NCI-H2081 (cell line): ENCODE results near the gene PPP2R5D.

Experiments
- DNase-seq, 2 experiments: peaks; one replicate each; lab custom pipeline; 2025; lab: John Stamatoyannopoulos, UW

PPP2R5D gene

DNA sequence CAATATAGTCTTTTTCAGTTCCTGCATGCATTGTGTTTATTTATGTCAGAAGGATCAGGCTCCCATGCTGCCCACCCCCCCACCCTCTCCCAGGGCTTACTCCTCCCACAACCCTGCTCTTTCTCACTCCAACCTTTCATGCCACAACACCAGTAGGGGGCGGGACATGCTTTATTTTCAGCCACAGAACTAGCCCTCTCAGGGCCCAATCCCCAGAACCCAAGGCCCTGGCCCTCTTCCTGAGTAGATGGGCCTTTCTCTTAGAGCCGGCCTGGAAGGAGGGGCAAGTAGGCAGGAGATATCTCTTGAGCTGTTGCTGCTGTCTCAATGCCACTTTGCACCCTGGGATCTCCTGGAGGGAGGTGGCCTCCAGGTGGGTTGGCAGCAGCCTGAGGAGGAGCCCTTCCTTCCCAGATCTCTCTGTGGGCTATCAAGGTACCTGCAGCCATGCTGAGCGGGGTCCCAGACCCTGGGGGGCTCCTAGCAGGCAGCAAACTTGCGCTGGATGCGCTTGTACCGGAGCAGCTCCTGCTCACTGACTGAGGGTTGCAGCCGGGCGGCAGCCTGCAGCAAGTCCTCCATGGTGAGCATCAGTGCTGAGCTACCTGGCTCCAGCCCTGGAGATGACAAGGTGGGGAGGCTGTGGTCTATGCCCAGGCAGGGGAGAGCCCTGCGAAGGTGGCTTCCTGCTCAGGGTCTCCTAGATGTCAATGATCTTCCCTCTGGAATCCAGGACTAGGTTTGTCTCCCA is 20.3 kb upstream of the PPP2R5D start:
- DNase-seq, result peak in 1 of 2 experiments; percentile 17

GRCh38 chr6:42966571-42966970 is 17.8 kb upstream of the PPP2R5D start:
- DNase-seq, result no peak

DNA sequence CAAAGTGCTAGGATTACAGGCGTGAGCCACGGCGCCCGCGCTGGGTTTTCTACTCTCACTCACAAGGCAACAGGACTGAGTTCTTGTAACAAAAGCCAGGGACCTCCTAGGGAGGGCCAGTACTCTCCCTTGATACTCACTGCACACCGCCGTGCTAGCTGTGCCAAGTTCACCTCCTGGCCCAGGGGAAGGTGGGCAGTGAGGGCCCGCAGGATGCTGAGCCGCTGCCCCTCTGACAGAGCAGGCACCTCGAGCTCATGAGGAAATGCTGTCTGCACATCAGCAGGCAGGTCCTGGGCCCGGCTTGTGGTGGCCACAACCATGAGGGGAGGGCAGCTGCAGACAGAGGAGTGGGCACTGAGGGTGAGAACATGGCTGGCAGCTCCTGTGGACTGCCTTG is 17.1 kb upstream of the PPP2R5D start:
- DNase-seq, result no peak

GRCh38 chr6:42968126-42968701 is 16.2 kb upstream of the PPP2R5D start:
- DNase-seq, result no peak

DNA sequence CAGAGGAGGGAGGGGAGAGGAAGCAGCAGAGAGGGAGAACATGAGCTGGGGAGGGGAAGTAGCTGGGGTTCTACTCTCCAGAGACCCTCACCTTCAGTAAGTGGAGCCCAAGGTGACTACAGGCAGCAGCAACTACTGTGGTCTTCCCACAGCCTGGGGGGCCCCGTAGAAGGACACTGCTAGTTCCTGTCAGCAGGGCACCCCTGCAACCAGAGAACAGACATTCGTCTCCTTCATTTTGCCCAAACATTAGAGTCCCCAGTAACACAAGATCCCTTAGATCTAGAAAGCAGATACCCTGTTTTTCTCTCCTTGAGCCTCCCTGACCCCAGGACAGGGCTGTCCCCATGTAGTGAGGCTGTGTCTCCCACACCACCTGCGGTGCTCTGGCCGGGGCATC is 15.6 kb upstream of the PPP2R5D start:
- no peak for DNase-seq

GRCh38 chr6:42969431-42969830 is 14.9 kb upstream of the PPP2R5D start:
- DNase-seq, result no peak

DNA sequence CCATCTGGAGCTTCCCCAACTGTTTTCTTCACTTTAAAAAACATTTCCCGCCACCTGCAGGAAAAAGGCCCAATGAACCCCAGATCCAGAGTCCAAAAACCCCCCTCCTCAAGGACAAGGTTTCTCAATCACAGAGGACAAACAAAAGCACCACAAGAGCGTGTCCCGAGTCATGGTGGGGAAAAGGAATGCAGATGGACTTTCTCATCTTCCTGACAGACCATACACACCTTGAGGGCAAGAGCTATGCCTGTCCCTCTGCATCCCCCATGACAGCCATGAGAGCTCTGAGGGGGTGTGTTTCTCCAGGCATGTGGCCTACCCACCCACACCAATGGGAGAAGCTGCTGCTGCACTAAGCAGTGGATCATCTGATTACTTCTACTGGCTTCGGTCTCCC is 14.4 kb upstream of the PPP2R5D start:
- DNase-seq, result no peak

GRCh38 chr6:42970871-42971612 is 13.3 kb upstream of the PPP2R5D start:
- no peak for DNase-seq

DNA sequence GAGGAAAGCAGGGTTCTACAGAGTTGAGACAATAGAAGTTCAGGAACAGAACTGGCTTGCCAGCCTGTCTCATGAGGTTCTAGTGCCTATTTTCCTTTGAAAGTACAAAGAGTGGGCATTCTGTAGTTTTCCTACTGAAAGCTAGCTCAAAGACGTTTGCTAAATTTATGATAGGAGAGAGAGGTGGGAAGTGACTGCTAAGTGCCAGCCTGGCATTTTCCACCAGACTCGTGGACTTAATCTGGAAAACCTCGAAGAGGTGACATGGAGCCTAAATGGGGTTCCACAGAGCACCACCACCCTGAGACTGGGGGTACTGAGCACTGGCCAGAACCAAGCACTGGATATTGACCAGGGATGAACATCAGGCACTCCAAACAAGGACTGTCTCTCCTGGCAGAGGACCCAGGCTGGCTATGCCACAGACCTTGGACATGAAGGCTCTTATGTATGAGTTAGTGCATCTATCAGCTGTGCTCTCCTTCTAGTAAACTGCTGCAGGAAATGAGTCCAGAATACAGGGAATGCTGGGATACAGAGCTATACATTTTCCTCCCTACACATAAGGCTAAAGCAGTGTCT is 12.5 kb upstream of the PPP2R5D start:
- DNase-seq, result no peak

DNA sequence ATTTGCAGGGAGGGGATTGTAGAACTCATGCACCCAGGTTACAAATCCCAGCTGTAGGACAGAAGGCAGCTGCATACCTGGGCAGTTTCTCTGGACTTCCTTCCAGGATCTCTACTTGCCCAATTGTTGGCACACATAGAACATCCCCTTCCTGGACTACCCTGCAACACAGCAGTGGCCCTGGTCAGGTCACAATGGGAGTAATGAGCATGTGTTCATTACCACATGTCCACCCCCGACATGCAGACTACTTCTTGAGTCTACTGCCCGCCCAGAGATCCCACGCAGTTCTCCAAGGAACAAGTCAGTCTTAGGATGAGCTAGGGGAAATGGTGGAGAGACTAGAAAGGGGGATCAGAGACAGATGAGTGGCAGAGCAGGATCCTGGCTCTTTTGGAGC is 10.4 kb upstream of the PPP2R5D start:
- no peak for DNase-seq

DNA sequence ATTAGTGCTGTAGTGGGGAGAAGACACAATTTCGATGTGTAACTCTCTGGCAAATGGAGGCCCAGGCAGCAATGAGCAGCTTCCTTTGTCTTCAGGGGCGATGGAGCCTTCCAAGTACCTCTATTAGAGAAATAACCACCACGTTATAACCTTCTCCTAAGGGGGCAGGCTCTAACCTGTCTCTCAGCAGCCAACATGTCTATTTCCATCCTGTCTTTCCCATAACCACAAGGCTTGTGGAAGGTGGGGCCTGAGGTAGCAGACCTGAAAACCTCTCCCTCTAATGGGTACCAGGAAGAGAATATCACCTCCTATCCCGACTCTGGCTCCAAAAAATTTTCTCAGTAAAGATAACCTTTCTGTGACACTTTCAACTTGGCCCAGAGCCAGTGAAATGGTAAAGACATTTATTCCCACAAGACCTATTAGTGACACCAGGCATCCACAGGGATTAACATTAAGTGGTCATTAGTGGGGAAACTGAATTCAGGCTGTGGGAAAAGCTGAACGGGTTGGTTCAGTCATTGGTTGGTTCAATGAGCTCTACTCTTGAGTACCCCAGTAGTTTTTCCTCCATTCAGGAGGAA is 9.4 kb upstream of the PPP2R5D start:
- no peak for DNase-seq

DNA sequence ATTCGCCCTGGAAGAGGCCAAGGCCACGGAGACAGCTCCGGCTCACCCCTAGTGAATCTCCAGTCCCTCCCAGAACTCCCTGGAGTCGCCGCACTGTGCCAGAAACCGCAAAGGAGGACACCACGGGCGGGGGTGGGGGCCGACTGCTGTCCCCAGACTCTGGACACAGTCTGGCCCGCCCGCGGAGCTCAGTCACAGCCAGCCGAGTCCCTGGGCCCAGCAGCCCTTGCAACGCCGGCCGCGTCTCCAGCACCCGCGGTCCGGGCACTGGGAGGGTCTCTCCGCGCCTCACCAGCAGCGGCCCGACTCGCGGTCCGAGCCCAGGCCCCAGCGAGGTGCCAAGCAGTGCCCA is 5.9 kb upstream of the PPP2R5D start:
- DNase-seq, result peak in 1 of 2 experiments; percentile 8

DNA sequence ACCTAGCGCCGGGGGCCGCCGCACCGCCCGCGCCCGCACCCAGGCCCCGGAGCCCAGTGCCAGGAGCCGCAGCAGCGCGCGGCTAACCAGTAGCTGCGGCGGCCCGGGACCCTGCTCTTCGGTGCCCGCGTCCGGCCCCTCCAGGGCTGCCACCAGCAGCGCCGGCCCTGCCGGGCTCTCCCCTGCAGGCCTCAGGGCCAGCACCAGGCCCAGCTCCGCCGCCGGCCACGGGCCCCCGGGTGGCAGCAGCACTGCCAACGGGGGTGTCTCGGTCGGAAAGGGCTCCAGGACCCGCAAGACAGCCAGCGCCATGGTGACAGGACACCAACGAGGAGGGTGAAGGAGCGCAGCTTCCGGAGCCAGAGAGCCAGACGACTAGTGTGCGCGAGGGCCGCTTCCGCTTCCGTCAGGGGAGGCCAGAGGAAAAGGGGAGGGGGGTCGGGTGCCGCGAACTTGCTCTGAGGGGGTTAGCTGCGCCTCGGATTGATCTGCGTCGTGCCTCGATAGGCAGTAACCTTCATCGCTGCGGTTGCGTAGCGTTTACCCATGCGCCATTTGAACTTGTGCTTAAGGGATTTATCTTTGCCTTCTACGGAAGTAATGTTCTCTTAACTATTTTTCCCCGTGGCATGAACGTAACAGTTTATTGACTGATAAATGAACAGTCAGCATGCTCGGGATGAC is 5.4 kb upstream of the PPP2R5D start, which contains the start of gene PEX6:
Gene PEX6 (minus strand): TSS at position 343 of the 684 bp plus-strand sequence. CDS start 31 bp downstream, at position 312.
- peak; percentile 81 to 88 for DNase-seq

DNA sequence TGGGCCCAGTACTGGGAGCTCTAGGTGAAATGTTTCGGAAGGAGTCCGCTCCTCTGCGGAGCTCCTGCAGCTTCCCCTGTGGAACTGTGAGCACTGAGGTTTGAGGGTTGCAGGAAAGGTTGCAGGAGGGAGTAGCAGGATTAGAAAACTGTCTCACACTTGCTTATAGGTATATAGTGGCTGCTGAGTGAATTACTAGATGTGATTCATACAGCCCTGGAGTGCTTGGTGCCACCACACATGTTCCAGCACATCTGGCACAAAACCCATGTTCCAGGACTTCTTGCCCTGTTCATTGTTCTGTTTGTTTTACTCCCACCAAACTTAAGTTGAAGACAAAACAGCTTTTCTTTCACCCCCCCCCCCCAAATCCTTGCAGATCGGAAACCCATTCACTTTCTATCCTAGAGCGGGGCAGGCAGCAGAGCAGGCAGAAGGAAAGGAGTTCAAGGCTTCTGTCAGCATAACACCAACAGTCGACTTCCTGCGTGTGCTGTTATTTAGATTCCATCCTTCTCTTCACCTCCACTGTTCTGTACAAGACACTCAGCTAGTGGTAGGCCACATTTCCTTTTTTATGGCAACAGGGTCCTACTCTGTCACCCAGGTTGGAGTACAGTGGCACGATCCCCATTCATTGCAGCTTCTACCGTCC is 4.7 kb upstream of the PPP2R5D start:
- DNase-seq, result no peak

DNA sequence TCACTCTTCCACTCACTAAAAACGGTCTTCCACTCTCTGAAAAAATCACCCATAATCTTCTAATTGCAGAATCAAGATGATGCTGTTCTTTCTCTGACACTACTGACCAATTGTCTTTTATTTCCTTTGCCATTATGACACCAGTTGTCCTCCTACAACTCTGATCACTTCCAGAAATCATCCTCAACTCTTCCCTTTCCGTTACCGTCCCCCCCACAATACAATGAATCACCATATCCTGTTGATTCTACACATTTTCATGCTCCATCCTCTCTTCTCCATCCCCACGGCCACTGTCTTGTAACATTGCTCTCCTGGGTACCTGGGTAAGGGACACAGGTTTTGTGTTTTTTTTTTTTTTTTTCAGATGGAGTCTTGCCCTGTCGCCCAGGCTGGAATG is 2.5 kb upstream of the PPP2R5D start:
- DNase-seq, result no peak

GRCh38 chr6:42984924-42985475 is 630 bp downstream of the PPP2R5D start:
- DNase-seq, result no peak

- DNase-seq, result no peak
Observed at GRCh38 chr6:42987533-42988451, 3.4 kb downstream of the PPP2R5D start.

DNA sequence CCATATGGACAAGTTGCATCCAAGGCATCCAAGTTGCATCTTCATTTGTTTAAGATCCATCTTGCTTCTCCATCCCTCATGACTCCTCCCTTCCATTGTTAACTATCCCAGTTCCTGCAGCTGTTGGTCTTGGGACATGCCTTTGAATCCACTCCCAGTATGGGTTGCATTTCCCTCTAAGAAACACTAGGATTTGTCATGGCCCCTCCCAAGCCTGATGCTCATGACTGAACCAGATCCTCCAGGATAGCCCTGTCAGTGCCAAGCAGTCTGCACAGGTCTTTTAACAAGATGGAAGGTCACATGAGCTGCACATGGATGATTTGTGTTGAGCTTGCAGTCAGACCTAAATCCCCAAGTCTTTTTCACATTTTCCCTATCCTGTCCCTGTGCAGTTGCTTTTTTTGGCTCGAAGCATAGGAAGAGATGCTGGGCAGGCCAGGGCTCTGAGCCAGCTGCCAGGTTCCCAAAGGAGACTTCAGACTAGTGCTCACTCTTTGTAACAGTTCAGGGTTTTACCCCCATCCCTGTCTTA is 4.2 kb downstream of the PPP2R5D start:
- DNase-seq, result no peak

DNA sequence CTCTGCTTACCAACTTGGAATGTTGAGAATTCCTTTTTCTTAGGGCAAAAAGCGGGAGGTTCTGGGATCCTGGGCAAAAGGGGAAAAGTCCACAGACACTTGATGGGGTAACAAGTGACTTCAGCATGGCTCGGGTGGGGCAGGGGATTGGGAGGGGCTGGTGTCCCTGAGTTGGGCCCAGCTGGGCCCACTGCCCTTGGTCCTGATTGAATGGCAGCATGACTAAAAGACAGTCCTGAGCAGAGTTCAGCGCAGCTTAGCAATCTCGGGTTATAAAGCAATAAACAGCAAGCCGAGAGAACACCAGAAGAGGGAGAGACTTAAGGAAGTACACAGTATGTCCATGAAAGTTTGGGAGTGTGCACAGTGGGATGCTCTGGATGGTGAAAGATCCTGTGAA is 5.6 kb downstream of the PPP2R5D start:
- DNase-seq, result no peak

DNA sequence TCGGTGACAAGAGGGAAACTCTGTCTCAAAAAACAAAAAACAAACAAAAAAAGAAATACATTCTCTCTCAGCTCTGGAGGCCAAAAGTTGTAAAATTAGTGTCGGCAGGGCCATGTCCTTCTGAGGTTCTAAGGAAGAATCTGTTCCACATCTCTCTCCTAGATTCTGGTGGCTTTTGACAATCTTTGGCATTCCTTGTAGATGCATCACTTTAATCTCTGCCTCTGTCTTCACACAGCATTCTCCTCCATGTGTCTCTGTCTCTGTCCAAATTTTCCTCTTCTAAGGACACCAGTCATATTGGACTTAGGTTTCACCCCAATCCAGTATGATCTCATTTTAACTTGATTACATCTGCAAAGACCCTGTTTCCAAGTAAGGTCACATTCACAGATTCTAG is 9.1 kb downstream of the PPP2R5D start:
- DNase-seq, result no peak
